Skeletal muscle satellite cell (primary cell): ENCODE data around the gene TANC1.

ENCODE experiments used
- H3K27me3 ChIP-seq: 2 replicates; pipeline ENCODE4 v1.7.0; 2013; ENCODE audit warnings: low read length; ENCODE audit not compliant: control insufficient read depth, insufficient read depth
- H3K36me3 ChIP-seq: 2 replicates; pipeline ENCODE4 v1.7.0; 2013; ENCODE audit warnings: mild to moderate bottlenecking, control low read depth, low read length; ENCODE audit not compliant: insufficient read depth
- H3K4me1 ChIP-seq: 2 replicates; pipeline ENCODE4 v1.7.0; 2013; ENCODE audit warnings: low read length; ENCODE audit not compliant: control insufficient read depth, insufficient read depth
- H3K4me2 ChIP-seq: 2 replicates; pipeline ENCODE4 v1.7.0; 2013; ENCODE audit warnings: mild to moderate bottlenecking, low read length
- H3K4me3 ChIP-seq: 2 replicates; pipeline ENCODE4 v1.7.0; 2013; ENCODE audit warnings: low read length
- H3K9ac ChIP-seq: 2 replicates; pipeline ENCODE4 v1.7.0; 2013; ENCODE audit warnings: mild to moderate bottlenecking, low read depth, low read length, moderate library complexity
- H3K9me3 ChIP-seq: replicated peaks from 2 replicates; pipeline ENCODE4 v1.7.0; 2013; ENCODE audit warnings: mild to moderate bottlenecking, control low read depth, low read length

Gene TANC1

GRCh38 chr2:158979772-158980171 is 11.3 kb downstream of the TANC1 start:
- Histone ChIP-seq H3K36me3 (no peaks in the 10 kb centered on the region), H3K4me2 (no peak overlapping the region), H3K4me1 (peaks cover 3% of the 10 kb centered on the region), H3K9me3 (no peaks in the 10 kb centered on the region), H3K27me3 (no peaks in the 10 kb centered on the region), H3K9ac (no peak overlapping the region), H3K4me3 (no peak overlapping the region)

DNA sequence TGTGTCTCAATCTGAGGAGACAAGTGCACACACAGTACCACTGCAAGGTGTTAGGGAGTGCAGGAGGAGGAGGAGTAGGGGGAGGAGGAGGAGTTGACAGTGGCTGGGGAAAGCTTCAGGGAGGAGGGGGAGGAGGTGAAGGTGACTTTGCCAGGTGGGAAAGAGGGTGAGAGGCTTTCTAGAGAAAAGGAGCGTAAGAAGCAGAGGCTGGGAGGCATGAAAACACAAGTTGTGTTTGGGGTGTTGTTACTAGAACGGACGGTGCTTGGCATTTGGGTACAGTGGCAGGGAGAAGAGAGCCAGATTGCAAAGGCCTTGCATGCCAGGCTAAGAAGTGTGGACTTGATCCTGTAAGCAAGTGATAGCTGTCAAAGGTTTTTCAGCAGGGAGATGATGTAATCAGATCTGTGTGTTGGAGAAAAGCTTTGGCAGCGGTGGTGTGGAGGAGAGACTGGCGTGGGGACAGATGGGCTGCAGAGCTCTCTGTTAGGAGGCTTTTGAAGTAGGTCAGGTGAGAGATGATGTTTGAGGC is 16.2 kb downstream of the TANC1 start:
- Histone ChIP-seq H3K4me3 (no peak overlapping the region), H3K27me3 (no peaks in the 10 kb centered on the region), H3K9me3 (no peaks in the 10 kb centered on the region), H3K9ac (no peak overlapping the region), H3K4me1 (peaks cover 5% of the 10 kb centered on the region), H3K36me3 (no peaks in the 10 kb centered on the region), H3K4me2 (no peak overlapping the region)

DNA sequence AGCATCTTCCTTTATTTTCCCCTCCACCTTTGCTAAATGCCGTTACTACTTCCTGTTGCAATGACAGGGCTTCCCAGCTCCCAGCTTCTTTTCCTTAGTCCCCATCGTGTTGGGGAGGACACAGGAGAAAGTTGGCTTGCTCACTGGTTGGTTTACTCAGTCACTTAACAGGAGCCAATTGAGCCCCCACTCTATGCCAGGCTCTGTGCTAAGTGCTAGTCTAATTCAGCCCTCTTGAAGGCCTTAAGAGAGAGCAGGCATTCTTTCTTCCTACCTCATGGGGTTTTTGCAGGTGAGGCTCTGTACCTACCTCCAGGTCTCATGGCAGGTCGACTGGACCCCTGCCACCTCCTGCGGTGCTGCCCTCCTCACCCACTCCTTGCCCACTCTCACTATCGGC is 20.1 kb downstream of the TANC1 start:
- no peaks in the 10 kb centered on the region for H3K27me3 ChIP-seq
- H3K4me2 ChIP-seq: no peak overlapping the region
- no peaks in the 10 kb centered on the region for H3K36me3 ChIP-seq
- no peak overlapping the region for H3K9ac ChIP-seq
- H3K9me3 ChIP-seq: no peaks in the 10 kb centered on the region
- no peak overlapping the region for H3K4me3 ChIP-seq
- peaks cover 16% of the 10 kb centered on the region for H3K4me1 ChIP-seq

DNA sequence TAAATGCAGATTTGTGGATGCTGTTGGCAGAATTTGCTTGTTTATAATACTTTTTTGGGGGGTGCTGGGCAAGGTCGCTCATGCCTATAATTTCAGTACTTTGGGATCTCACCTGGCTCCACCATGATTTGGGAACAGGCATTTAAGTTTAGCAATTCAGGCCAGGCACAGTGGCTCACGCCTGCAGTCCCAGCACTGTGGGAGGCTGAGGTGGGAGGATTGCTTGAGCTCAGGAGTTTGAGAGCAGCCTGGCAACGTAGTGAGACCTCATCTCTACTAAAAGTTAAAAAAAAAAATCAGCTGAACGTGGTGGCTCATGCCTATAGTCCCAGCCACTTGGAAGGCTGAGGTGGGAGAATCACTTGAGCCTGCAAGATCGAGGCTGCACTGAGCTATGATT is 20.7 kb downstream of the TANC1 start:
- Histone ChIP-seq H3K36me3 (no peaks in the 10 kb centered on the region), H3K9me3 (no peaks in the 10 kb centered on the region), H3K27me3 (no peaks in the 10 kb centered on the region), H3K9ac (no peak overlapping the region), H3K4me3 (no peak overlapping the region), H3K4me2 (no peak overlapping the region), H3K4me1 (peaks cover 22% of the 10 kb centered on the region)

GRCh38 chr2:158990397-158991214 is 22.2 kb downstream of the TANC1 start:
- H3K4me1 ChIP-seq: peaks cover 25% of the 10 kb centered on the region
- no peak overlapping the region for H3K9ac ChIP-seq
- no peak overlapping the region for H3K4me2 ChIP-seq
- H3K27me3 ChIP-seq: no peaks in the 10 kb centered on the region
- no peaks in the 10 kb centered on the region for H3K36me3 ChIP-seq
- no peak overlapping the region for H3K4me3 ChIP-seq
- no peaks in the 10 kb centered on the region for H3K9me3 ChIP-seq

DNA sequence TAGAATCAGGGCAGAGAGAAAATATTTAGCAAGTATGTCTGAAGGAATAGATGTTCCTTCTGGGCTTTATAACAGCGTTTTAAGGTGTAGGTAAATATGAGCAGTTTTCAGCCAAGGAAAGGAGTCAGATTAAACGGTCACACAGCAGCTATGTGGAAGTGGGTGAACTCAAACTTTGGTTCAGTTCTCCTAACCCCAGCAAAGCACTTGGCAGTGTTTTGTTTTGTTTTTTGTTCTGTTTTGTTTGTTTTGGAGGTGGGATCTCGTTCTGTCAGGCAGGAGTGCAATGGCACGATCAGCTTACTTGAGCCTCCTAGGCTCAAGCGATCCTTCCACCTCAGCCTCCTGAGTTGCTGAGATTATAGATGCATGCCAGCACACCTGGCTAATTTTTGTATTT is 24.6 kb downstream of the TANC1 start:
- no peaks in the 10 kb centered on the region for H3K36me3 ChIP-seq
- no peak overlapping the region for H3K9ac ChIP-seq
- no peak overlapping the region for H3K4me3 ChIP-seq
- no peaks in the 10 kb centered on the region for H3K9me3 ChIP-seq
- H3K4me2 ChIP-seq: no peak overlapping the region
- H3K4me1 ChIP-seq: peaks cover 27% of the 10 kb centered on the region
- H3K27me3 ChIP-seq: no peaks in the 10 kb centered on the region

DNA sequence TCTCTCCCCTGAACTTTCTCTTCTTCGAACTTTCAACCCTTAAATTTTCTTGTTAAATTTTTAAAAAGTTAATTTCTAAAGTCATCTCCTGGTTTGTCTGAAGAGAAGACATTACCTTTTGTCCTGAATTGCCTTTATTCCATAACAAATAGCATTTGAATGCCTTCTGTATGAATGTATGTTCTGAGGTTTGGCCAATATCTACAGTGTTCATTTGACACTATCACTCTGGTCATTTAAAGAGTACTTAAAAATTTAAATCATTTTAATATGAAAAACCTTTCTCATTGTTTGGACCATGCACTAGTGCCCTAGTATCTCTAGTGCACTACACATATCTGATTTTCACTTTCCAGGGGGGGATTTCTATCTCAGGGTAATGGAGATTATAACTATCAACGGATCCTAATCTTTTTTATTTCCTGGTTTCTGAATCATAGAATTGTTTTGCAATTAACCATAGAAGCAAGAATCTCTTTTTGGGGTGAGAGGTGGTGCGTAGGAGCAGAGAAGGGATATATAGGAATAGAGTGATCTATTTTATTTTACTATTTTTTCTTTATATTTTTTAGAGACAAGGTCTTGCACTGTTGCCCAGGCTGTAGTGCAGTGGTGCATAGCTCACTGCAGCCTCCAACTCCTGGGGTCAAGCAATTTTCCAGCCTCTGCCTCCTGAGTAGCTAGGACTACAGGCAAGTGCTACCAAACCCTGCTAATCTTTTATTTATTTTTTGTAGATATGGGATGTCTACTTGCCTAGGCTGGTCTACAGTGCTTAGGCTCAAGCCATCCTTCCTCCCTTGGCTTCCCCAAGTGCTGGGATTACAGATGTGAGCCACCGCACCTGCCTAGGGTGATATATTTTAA is 25.5 kb downstream of the TANC1 start:
- Histone ChIP-seq H3K4me3 (no peak overlapping the region), H3K4me1 (peaks cover 36% of the 10 kb centered on the region), H3K27me3 (no peaks in the 10 kb centered on the region), H3K4me2 (peak overlapping the region; percentile 59), H3K9me3 (no peaks in the 10 kb centered on the region), H3K9ac (no peak overlapping the region), H3K36me3 (no peaks in the 10 kb centered on the region)

DNA sequence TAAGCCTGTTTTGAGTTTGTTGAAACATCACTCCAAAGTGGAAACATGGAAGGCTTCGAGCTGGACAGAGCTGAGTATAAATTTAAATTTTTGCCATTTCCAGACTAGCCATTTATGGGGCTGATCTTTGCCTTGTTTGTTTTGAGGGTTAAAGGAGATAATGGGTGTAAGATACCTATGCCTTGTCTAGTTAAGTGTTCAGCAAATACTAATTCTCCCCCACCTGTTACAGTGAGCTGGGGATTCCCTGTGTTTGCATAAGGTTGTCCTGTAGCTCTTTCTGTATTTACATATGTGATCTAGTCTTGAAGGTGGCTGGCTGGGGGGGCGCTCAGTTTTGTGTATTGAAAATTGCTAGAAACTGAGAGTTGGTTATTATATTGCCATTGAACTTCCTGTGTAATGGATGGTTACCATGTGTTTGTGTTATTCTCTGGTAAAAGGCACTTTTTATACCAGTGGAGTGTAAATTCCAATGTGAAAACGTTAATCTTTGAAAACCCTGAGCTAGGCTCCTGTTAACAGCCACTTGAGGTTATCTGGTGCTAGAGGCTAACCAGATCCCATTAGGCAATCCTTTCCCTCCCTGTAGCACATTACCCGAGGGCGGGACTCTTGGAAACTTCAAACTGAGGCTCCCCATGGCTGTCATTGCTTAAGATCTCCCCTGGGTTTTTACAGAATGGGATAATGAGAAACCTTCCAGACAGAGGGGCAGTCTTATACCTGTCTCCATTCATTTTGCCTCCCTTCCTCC is 26.7 kb downstream of the TANC1 start:
- peaks cover 44% of the 10 kb centered on the region for H3K4me1 ChIP-seq
- no peaks in the 10 kb centered on the region for H3K36me3 ChIP-seq
- no peak overlapping the region for H3K4me3 ChIP-seq
- no peaks in the 10 kb centered on the region for H3K9me3 ChIP-seq
- H3K9ac ChIP-seq: no peak overlapping the region
- H3K4me2 ChIP-seq: no peak overlapping the region
- H3K27me3 ChIP-seq: no peaks in the 10 kb centered on the region

- Histone ChIP-seq H3K9me3 (no peaks in the 10 kb centered on the region), H3K36me3 (no peaks in the 10 kb centered on the region), H3K27me3 (no peaks in the 10 kb centered on the region), H3K4me3 (no peak overlapping the region), H3K4me1 (peaks cover 38% of the 10 kb centered on the region), H3K9ac (no peak overlapping the region), H3K4me2 (no peak overlapping the region)
Observed at GRCh38 chr2:158995677-158996049, 27.2 kb downstream of the TANC1 start.

DNA sequence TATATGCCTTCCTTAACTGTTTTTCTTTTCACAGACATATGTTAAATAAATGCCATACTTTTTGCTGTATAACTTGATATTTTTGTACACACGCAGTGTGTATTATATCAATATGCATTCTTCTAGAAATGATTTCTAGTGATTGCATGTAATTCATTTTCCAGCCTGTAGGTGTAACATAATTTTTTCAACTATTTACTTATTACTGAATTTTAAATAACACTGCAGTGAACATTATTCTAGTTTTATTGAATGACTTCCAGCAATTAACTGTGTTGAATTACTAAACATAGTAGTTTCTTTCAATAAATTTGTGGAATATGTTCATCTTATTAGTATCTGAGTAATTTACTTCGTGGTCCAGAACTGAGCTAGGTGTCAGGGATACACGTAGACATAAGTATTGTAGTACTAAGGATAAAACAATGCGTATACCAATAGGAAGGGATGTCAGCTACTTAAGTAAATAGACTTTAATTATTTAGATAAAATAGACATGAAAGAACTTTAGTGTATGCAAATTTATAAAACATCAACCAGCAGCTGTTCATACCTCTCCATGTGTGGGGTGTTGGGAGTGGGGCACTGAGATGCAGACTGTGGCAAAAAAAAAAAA is 28.0 kb downstream of the TANC1 start:
- no peaks in the 10 kb centered on the region for H3K9me3 ChIP-seq
- no peaks in the 10 kb centered on the region for H3K27me3 ChIP-seq
- no peaks in the 10 kb centered on the region for H3K36me3 ChIP-seq
- H3K4me2 ChIP-seq: no peak overlapping the region
- H3K4me3 ChIP-seq: no peak overlapping the region
- H3K9ac ChIP-seq: no peak overlapping the region
- H3K4me1 ChIP-seq: peaks cover 36% of the 10 kb centered on the region
